CD14-positive monocyte (primary cell): Measurements from ENCODE around the gene MEA1. TPM values are rescaled to one million over a fixed set of nuclear protein-coding genes. Genes with fewer than 3 reads are reported as not detected.
A peak's percentile ranks its signal among the peaks of the same experiment; 100 is the strongest.

Experiments used
- DNase-seq, 3 donors: peaks; one replicate each; pipeline ENCODE4 v3.0.0-alpha.2; 2011 to 2022
- H2AFZ ChIP-seq: 2 replicates; pipeline ENCODE4 v1.6.0; 2012; ENCODE audit warnings: mild to moderate bottlenecking, low read depth, low read length, inconsistent platforms; ENCODE audit not compliant: insufficient read depth, poor library complexity, severe bottlenecking
- H3K27ac ChIP-seq, 2 donors: 1 replicate in 1 of 2; 2 replicates in 1 of 2; pipeline ENCODE4 v1.5.1; 2012 to 2013; ENCODE audit warnings: low read length in 2 of 2, control low read depth in 1 of 2, inconsistent platforms in 1 of 2, low read depth in 1 of 2, mild to moderate bottlenecking in 1 of 2
- H3K27me3 ChIP-seq, 2 donors: one replicate each; pipeline versions ENCODE4 v1.6.0 to v1.6.1; 2011 to 2013; ENCODE audit warnings: low read length in 2 of 2; ENCODE audit not compliant: control insufficient read depth in 2 of 2, insufficient read depth in 2 of 2
- H3K36me3 ChIP-seq, 2 donors: replicated peaks in 1 of 2; 1 replicate in 1 of 2; 2 replicates in 1 of 2; pipeline versions ENCODE4 v1.5.1 to v1.6.1; 2012 to 2013; ENCODE audit warnings: low read length in 2 of 2, control low read depth in 1 of 2, inconsistent platforms in 1 of 2, mild to moderate bottlenecking in 1 of 2; ENCODE audit not compliant: insufficient read depth in 2 of 2, control insufficient read depth in 1 of 2
- H3K4me1 ChIP-seq, 2 donors: 1 replicate in 1 of 2; 2 replicates in 1 of 2; pipeline versions ENCODE4 v1.5.1 to v1.6.1; 2012 to 2013; ENCODE audit warnings: low read length in 2 of 2, control low read depth in 1 of 2, inconsistent platforms in 1 of 2, mild to moderate bottlenecking in 1 of 2, moderate library complexity in 1 of 2; ENCODE audit not compliant: insufficient read depth in 2 of 2, control insufficient read depth in 1 of 2
- H3K4me2 ChIP-seq: replicated peaks from 2 replicates; pipeline ENCODE3; 2012; ENCODE audit warnings: low read length, moderate library complexity, mild to moderate bottlenecking; ENCODE audit not compliant: poor library complexity, severe bottlenecking; ENCODE audit errors: extremely low read depth
- H3K4me3 ChIP-seq, 3 experiments: fragments of 200-600 bp in 1 of 3; sonication (generic) in 1 of 3; replicated peaks in 1 of 3; 1 replicate in 2 of 3; 2 replicates in 1 of 3; pipeline ENCODE4 v1.5.1; 2011 to 2013; ENCODE audit warnings: low read length in 3 of 3, mild to moderate bottlenecking in 3 of 3, control low read depth in 2 of 3, low read depth in 2 of 3, inconsistent platforms in 1 of 3, moderate library complexity in 1 of 3
- H3K79me2 ChIP-seq: 2 replicates; pipeline ENCODE4 v1.6.0; 2012; ENCODE audit warnings: mild to moderate bottlenecking, control low read depth, inconsistent platforms, low read length, moderate library complexity; ENCODE audit not compliant: insufficient read depth
- H3K9ac ChIP-seq: 2 replicates; pipeline ENCODE4 v1.6.0; 2017; ENCODE audit warnings: low read length, mild to moderate bottlenecking; ENCODE audit not compliant: insufficient read depth, poor library complexity, severe bottlenecking
- H3K9me3 ChIP-seq, 2 donors: replicated peaks in 1 of 2; 1 replicate in 1 of 2; 2 replicates in 1 of 2; pipeline versions ENCODE4 v1.5.1 to v1.6.1; 2012 to 2013; ENCODE audit warnings: low read length in 2 of 2, control low read depth in 1 of 2; ENCODE audit not compliant: control insufficient read depth in 1 of 2, insufficient read depth in 1 of 2
- H4K20me1 ChIP-seq: 2 replicates; pipeline ENCODE4 v1.6.0; 2012; ENCODE audit warnings: mild to moderate bottlenecking, low read length, control low read depth, moderate library complexity; ENCODE audit not compliant: insufficient read depth
- H3K27ac Mint-ChIP-seq, 7 donors: one replicate each; pipeline ENCODE4 v1.8.0; 2020; ENCODE audit warnings: mild to moderate bottlenecking in 7 of 7, mixed read lengths in 7 of 7, moderate library complexity in 6 of 7, inconsistent platforms in 2 of 7
- H3K27me3 Mint-ChIP-seq, 3 donors: one replicate each; pipeline ENCODE4 v1.8.0; 2021 to 2022; ENCODE audit warnings: low read depth in 3 of 3, mild to moderate bottlenecking in 3 of 3, mixed read lengths in 3 of 3, moderate library complexity in 3 of 3, inconsistent platforms in 1 of 3
- H3K36me3 Mint-ChIP-seq, 2 donors: one replicate each; pipeline ENCODE4 v1.8.0; 2020; ENCODE audit warnings: mixed read lengths in 2 of 2, inconsistent platforms in 1 of 2, mild to moderate bottlenecking in 1 of 2
- H3K4me1 Mint-ChIP-seq: one replicate; pipeline ENCODE4 v1.8.0; 2020; ENCODE audit warnings: mild to moderate bottlenecking, mixed read lengths
- H3K4me3 Mint-ChIP-seq, 2 donors: one replicate each; pipeline ENCODE4 v1.8.0; 2020; ENCODE audit warnings: mild to moderate bottlenecking in 2 of 2, mixed read lengths in 2 of 2, moderate library complexity in 1 of 2
- H3K9me3 Mint-ChIP-seq, 7 donors: one replicate each; pipeline ENCODE4 v1.8.0; 2020 to 2022; ENCODE audit warnings: mixed read lengths in 7 of 7, mild to moderate bottlenecking in 6 of 7, moderate library complexity in 6 of 7, inconsistent platforms in 2 of 7
- CTCF ChIP-seq: fragments of 200-600 bp; IDR thresholded peaks from one replicate; pipeline ENCODE4 v1.8.0; 2022; ENCODE audit warnings: antibody characterized with exemption, mild to moderate bottlenecking
- WGBS: methylation state at CpG from one replicate; pipeline ENCODE4 v1.1.5; 2013; ENCODE audit warnings: missing lambda C conversion rate; ENCODE audit not compliant: insufficient coverage; 5-methylcytosine and 5-hydroxymethylcytosine counted together
- intact Hi-C, 2 donors: fragments of 100-400 bp; cut with micrococcal nuclease; formaldehyde crosslinking; loops; one replicate each; pipeline versions ENCODE4 v1.15.0 to v1.15.1; 2023
- polyA plus RNA-seq, 3 donors: library from polyadenylated mRNA; depleted of rRNA in 1 of 3; unstranded in 2 of 3; stranded (reverse) in 1 of 3; fragments of 300-500 nt in 2 of 3; fragments of >200 nt in 1 of 3; fragmentation: Illumina TruSeq in 2 of 3; gene quantifications; 1 replicate in 2 of 3; 2 replicates in 1 of 3; pipeline ENCODE4 v1.2.3, GENCODE V29; 2012 to 2021

MEA1 gene
- polyA plus RNA-seq, 3 donors = 31.0 to 59.6 (median 58.8) TPM

- no peak for DNase-seq
- H3K27me3 Mint-ChIP-seq = peaks cover 0 to 5% (median 0%) of the 10 kb centered on the region in 3 donors
- Histone ChIP-seq H2AFZ (no peak overlapping the region), H3K9me3 (no peaks in the 10 kb centered on the region), H3K79me2 (no peaks in the 10 kb centered on the region), H3K9ac (no peak overlapping the region), H3K27ac (no peak overlapping the region), H3K4me1 (no peaks in the 10 kb centered on the region), H3K36me3 (peaks cover 38 to 78% of the 10 kb centered on the region in 2 donors), H3K4me3 (no peak overlapping the region), H3K27me3 (no peaks in the 10 kb centered on the region), H4K20me1 (no peaks in the 10 kb centered on the region), H3K4me2 (no peak overlapping the region)
- 98% methylated on average over 7 of the region's 9 CpGs for WGBS
- no peaks in the 10 kb centered on the region for H3K4me1 Mint-ChIP-seq
- TF ChIP-seq CTCF = no peak
- no peak overlapping the region for H3K4me3 Mint-ChIP-seq
- peaks cover 57 to 90% of the 10 kb centered on the region in 2 donors for H3K36me3 Mint-ChIP-seq
- H3K27ac Mint-ChIP-seq = peak overlapping the region in 1 of 7 donors; percentile 22
- intact Hi-C loops = no loop called here
- H3K9me3 Mint-ChIP-seq = no peaks in the 10 kb centered on the region
Measured at GRCh38 chr6:43037706-43038105, 24.0 kb upstream of the MEA1 start.

- no peaks in the 10 kb centered on the region for H3K27me3 ChIP-seq
- DNase-seq = no peak
- no peaks in the 10 kb centered on the region for H3K79me2 ChIP-seq
- H2AFZ ChIP-seq = no peak overlapping the region
- no peaks in the 10 kb centered on the region for H4K20me1 ChIP-seq
- no peak for TF ChIP-seq CTCF
- no peaks in the 10 kb centered on the region for H3K9me3 ChIP-seq
- H3K4me1 ChIP-seq = no peaks in the 10 kb centered on the region
- H3K36me3 Mint-ChIP-seq = peaks cover 53 to 90% of the 10 kb centered on the region in 2 donors
- H3K4me1 Mint-ChIP-seq = no peaks in the 10 kb centered on the region
- H3K9me3 Mint-ChIP-seq = no peaks in the 10 kb centered on the region
- H3K4me2 ChIP-seq = no peak overlapping the region
- no peak overlapping the region for H3K4me3 Mint-ChIP-seq
- H3K27me3 Mint-ChIP-seq = peaks cover 0 to 5% (median 0%) of the 10 kb centered on the region in 3 donors
- no peak overlapping the region for H3K9ac ChIP-seq
- 90% methylated on average over 5 of the region's 5 CpGs for WGBS
- no peak overlapping the region for H3K4me3 ChIP-seq
- intact Hi-C loops = no loop called here
- peaks cover 34 to 81% of the 10 kb centered on the region in 2 donors for H3K36me3 ChIP-seq
- no peak overlapping the region for H3K27ac ChIP-seq
- peak overlapping the region in 2 of 7 donors; percentile 9 to 82 for H3K27ac Mint-ChIP-seq
Measured at GRCh38 chr6:43037197-43037596, 23.5 kb upstream of the MEA1 start.
